HG03354 (cell line): ENCODE data around the gene PDK3.

Experiments
- ATAC-seq: cut with Tn5 transposase; IDR thresholded peaks from one replicate; pipeline ENCODE4 v1.9.1; 2021; ENCODE audit warnings: mild to moderate bottlenecking; ENCODE audit not compliant: unreplicated experiment, poor library complexity, severe bottlenecking

Gene PDK3

GRCh38 chrX:24479924-24480323 is 14.8 kb downstream of the PDK3 start:
- ATAC-seq: peak; percentile 92

- ATAC-seq: peak; percentile 50
Observed at GRCh38 chrX:24480400-24480865, 15.3 kb downstream of the PDK3 start.

GRCh38 chrX:24482823-24483415 is 17.8 kb downstream of the PDK3 start:
- no peak for ATAC-seq

GRCh38 chrX:24483596-24483995 is 18.5 kb downstream of the PDK3 start:
- ATAC-seq: no peak

- ATAC-seq: no peak
Observed at GRCh38 chrX:24485323-24485722, 20.2 kb downstream of the PDK3 start.

- no peak for ATAC-seq
Observed at GRCh38 chrX:24485976-24486680, 21.0 kb downstream of the PDK3 start.

- no peak for ATAC-seq
Observed at GRCh38 chrX:24487571-24487970, 22.5 kb downstream of the PDK3 start.

GRCh38 chrX:24491741-24492140 is 26.7 kb downstream of the PDK3 start:
- no peak for ATAC-seq

GRCh38 chrX:24493740-24494581 is 28.9 kb downstream of the PDK3 start:
- ATAC-seq: no peak

GRCh38 chrX:24494647-24495075 is 29.6 kb downstream of the PDK3 start:
- peak; percentile 53 for ATAC-seq

- no peak for ATAC-seq
Observed at GRCh38 chrX:24495700-24496099, 30.6 kb downstream of the PDK3 start.

- ATAC-seq: no peak
Observed at GRCh38 chrX:24498181-24498580, 33.1 kb downstream of the PDK3 start.

- ATAC-seq: peak; percentile 75
Observed at GRCh38 chrX:24498975-24499374, 33.9 kb downstream of the PDK3 start.

- ATAC-seq: peak; percentile 89
Observed at GRCh38 chrX:24506082-24506481, 41.0 kb downstream of the PDK3 start.

GRCh38 chrX:24508375-24508774 is 43.3 kb downstream of the PDK3 start:
- no peak for ATAC-seq

- ATAC-seq: peak; percentile 93
Observed at GRCh38 chrX:24513416-24513815, 48.3 kb downstream of the PDK3 start.

- ATAC-seq: no peak
Observed at GRCh38 chrX:24515447-24515846, 50.4 kb downstream of the PDK3 start.

GRCh38 chrX:24520472-24520871 is 55.4 kb downstream of the PDK3 start:
- ATAC-seq: no peak

- ATAC-seq: no peak
Observed at GRCh38 chrX:24525455-24525854, 60.4 kb downstream of the PDK3 start.

GRCh38 chrX:24526616-24527015 is 61.5 kb downstream of the PDK3 start:
- ATAC-seq: no peak

- ATAC-seq: no peak
Observed at GRCh38 chrX:24528605-24529004, 63.5 kb downstream of the PDK3 start.
